Measurements from ENCODE around the gene PGM2.

The PGM2 gene

DNA sequence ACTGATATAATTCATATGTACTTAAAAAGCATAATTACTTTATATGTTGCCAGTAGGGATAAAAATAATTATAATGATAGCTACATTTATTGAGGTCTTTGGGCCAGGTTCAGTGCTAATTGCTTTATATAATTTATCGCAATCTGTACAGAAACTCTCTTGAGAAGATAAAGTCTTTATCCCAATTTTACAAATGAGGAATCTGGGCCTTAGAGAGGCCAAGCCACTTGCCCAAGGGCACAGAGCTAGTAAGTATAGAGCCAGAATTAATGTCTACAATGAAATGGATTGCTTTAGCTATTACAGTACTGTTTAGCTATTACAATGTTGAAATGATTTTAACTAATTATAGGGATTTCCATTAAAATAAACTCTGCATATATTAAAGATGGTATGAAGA, 33.8 kb downstream of the PGM2 start:
- H3K4me3 ChIP-seq (ENCODE audit: low read depth, low read length) = no peak overlapping the region

DNA sequence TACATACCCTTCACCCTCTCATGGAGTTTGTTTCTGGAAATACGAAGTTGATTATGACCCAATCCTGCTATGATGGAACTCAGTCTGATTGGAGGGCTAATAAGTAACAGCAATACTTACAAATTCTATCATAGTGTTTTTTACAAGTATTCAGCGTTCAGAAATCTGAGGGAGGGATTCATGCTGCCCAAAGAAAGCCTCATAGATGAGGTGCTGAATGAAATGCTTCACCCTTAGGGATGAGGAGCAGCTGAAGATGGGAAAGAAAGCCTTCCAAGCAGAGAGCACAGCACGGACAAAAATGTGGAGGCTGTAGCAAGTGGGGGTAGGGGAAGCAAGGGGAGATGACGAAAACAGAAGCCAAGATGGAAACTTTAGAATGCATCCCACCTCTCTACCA, 36.5 kb downstream of the PGM2 start:
- H3K4me3 ChIP-seq (ENCODE audit: low read depth, low read length) = no peak overlapping the region

DNA sequence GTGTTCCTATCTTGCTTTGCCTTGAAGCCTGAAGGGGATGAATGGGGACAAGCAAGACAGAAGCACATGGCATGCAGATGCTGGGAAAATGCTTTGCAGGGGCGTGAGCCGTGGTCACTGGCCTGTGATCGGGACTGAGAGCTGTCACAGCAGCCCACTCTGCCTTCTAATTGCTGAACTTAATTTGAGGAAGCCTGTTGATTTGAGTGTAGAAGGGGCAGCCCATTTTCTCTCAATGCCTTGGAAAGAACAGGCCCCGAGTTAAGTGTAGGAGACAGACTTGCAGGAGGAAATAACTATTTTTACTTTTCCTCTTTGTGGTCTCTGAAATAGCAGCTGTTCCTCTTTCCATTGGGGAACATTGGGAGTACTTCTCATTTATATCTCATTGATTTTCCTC, 38.3 kb downstream of the PGM2 start:
- no peak overlapping the region for H3K4me3 ChIP-seq (ENCODE audit: low read depth, low read length)

GRCh38 chr4:37865450-37865849, 39.0 kb downstream of the PGM2 start:
- no peak overlapping the region for H3K4me3 ChIP-seq (ENCODE audit: low read depth, low read length)

DNA sequence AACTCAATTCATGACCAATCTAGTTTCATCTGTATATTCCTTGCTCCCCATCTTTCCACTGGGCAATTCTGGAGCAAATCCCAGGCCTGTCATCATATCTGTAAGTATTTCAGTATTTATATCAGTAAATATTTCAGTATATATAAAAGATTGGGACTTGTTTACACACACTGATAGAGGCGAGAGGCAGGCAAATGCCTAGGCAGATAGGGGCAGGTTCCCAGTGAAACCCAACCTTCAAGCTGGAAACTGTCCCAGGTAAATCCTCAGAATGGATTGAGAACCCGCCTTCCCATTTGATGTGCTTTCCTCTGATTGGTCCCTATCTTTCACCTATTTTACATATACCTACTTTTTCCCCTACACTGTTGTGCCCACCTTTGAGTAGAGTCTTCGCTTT, 40.6 kb downstream of the PGM2 start:
- H3K4me3 ChIP-seq (ENCODE audit: low read depth, low read length) = no peak overlapping the region

DNA sequence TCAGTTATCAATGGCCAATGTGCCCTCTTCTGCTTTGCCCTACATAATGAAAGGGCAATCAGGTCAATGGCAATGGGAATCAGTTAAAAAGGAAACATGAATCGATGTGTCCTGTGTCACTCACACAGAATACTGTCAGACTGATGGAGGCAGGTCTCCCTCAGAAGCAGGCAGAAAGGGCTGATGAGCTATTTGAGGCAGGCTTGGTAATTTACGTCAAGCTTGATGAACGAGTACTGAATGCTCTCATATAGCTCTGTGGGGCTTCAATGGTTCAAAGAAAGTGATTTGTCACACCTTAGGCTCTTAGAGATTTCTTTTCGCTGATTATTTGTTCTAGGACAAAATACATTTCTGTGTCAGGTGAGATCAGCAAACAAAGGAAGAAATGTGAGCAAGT, 41.8 kb downstream of the PGM2 start:
- H3K4me3 ChIP-seq (ENCODE audit: low read depth, low read length) = no peak overlapping the region

GRCh38 chr4:37872310-37872988, 46.0 kb downstream of the PGM2 start:
- H3K4me3 ChIP-seq (ENCODE audit: low read depth, low read length) = no peak overlapping the region

- no peak overlapping the region for H3K4me3 ChIP-seq (ENCODE audit: low read depth, low read length)
Observed at GRCh38 chr4:37873386-37873785, 46.9 kb downstream of the PGM2 start.

- no peak overlapping the region for H3K4me3 ChIP-seq (ENCODE audit: low read depth, low read length)
Observed at GRCh38 chr4:37876156-37876555, 49.7 kb downstream of the PGM2 start.

- no peak overlapping the region for H3K4me3 ChIP-seq (ENCODE audit: low read depth, low read length)
Observed at GRCh38 chr4:37879365-37879764, 52.9 kb downstream of the PGM2 start.

DNA sequence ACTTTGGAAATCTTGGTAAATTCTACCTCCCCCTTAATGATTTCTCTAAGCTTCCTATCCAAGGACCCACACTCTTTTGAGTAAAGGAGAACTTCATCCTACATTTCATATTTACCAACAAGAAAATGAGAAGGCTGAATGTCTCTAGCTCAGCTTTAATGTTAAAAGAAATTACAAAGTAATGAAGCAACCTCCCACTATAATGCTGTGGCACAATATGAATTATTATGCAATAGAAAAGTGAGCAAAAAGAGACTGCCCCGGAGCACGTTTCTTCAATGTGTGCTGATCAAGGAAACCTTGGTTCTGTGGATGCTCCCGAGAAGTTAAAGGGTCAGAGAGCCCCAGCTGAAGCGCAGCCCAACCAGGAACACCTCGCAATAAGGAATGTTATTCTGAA, 55.3 kb downstream of the PGM2 start:
- H3K4me3 ChIP-seq (ENCODE audit: low read depth, low read length) = no peak overlapping the region

- H3K4me3 ChIP-seq (ENCODE audit: low read depth, low read length) = no peak overlapping the region
Observed at GRCh38 chr4:37882665-37883296, 56.3 kb downstream of the PGM2 start.

DNA sequence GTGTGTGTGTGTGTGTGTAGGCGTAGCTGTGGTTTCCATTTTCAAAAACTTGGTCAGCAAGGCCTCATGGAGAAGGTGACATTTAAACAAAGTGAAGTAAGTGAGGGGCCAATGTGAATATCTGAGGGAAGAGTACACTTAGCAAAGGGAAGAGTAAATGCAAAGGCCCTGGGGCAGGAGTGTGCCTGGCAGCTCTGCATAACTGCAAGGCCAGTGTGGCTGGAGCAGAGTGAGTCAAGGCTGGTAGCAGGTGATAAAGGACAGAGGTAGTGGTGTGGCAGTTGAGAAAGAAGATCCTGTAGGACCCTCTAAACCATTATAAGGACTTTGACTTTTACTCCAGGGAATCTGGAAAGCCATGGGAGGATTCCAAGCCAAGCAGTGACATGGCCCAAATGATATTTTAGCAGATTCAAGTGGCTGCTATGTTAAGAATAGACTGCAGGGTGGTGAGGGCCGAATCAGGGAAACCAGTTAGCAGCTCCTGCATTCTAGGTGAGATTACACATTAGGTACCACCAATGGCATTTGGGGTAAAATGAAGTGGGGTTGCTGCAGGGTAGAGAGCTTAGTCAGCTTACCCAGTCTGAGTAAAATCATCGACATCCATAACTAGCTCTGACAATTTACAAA, 58.5 kb downstream of the PGM2 start:
- H3K4me3 ChIP-seq (ENCODE audit: low read depth, low read length) = no peak overlapping the region

DNA sequence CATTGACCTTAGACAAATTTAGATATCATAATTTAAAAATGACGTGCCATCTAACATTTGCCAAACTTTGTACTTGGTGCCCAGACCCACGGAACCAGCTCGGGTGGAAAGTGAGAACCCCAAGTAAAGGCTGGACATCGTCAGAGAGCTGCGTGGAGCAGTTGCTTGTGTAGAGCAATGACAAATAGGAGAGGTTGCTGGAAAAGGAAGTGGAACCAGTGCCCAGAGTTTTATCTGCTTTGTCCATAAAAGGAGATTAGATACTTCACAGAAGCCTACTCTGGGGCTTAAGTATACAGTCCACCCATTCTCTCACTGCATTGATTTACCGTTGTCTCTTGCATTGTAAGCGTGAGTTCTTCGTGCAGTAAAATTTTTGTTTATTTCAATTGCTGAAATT, 59.0 kb downstream of the PGM2 start:
- H3K4me3 ChIP-seq (ENCODE audit: low read depth, low read length) = no peak overlapping the region

- H3K4me3 ChIP-seq (ENCODE audit: low read depth, low read length) = peak overlapping the region; percentile 62
Observed at GRCh38 chr4:37889849-37890800, 63.6 kb downstream of the PGM2 start.

DNA sequence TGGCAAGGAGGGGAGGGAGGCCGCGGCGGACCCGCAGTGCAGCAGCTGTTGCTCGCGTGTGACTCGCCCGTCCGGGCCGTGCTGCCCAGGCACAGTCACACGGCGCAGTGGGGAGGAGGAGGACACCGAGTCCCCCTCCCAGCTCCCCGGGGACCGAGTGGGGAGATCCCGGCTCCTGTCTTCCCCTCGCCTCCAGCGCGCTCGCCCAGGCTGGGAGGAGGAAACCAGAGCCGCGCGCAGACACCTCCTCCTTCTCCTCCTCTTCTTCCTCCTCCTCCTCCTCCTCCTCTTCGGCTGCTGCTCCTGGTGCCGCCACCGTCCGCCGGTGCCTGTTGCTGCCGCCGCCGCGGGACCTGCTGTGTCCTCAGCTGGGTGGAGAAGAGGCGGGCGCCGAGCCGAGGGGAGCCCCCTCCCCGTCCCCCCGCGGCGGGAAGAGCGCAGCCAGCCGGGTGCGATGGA, 64.3 kb downstream of the PGM2 start, which contains the start of gene TBC1D1:
Gene TBC1D1 (plus strand): TSS at position 284 of the 459 bp plus-strand sequence. CDS start 11,012 bp downstream, outside the sequence.
- peak within 1 kb of the TSS; percentile 62 for H3K4me3 ChIP-seq (ENCODE audit: low read depth, low read length)

- H3K4me3 ChIP-seq (ENCODE audit: low read depth, low read length) = peak overlapping the region; percentile 62
Observed at GRCh38 chr4:37891260-37892159, 65.0 kb downstream of the PGM2 start.

DNA sequence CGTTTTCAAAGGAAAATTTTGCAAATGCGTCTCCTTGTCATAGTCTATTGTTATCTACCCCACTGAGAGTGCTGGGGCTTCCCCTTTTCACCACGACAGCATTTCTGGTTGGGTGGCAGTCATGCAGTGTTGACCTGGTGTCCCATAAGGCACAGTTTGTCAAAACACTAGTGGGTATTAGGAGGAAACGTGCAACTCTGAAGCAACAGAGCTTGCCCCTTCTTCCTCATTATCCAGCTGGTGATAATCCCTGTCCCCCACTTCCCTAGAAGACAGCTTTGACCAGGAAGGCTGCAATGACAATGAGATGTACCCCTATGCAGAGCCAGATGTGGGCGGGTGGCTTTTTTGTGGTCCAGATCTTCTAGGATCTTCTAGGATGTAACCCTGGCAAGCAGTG, 66.2 kb downstream of the PGM2 start:
- H3K4me3 ChIP-seq (ENCODE audit: low read depth, low read length) = no peak overlapping the region

GRCh38 chr4:37893164-37893563, 66.7 kb downstream of the PGM2 start:
- H3K4me3 ChIP-seq (ENCODE audit: low read depth, low read length) = no peak overlapping the region

- H3K4me3 ChIP-seq (ENCODE audit: low read depth, low read length) = no peak overlapping the region
Observed at GRCh38 chr4:37895271-37895670, 68.8 kb downstream of the PGM2 start.

All from iPS-11a (cell line).